SIG-M5 treated with dmso at 0.1 percent for 504 hours (cell line): Measurements from ENCODE around the gene CALHM3.

Source experiments
- DNase-seq: peaks from one replicate; lab custom pipeline; 2025; ENCODE audit not compliant: unreplicated experiment; lab: John Stamatoyannopoulos, UW

The CALHM3 gene

GRCh38 chr10:103451091-103451813 lies 27.8 kb downstream of the CALHM3 start:
- DNase-seq = peak; percentile 13

- no peak for DNase-seq
Observed at GRCh38 chr10:103450201-103450695, 28.8 kb downstream of the CALHM3 start.

GRCh38 chr10:103449208-103450144 lies 29.6 kb downstream of the CALHM3 start:
- no peak for DNase-seq

GRCh38 chr10:103448746-103449145 lies 30.3 kb downstream of the CALHM3 start:
- no peak for DNase-seq

GRCh38 chr10:103447187-103447586 lies 31.9 kb downstream of the CALHM3 start:
- DNase-seq = no peak

- DNase-seq = no peak
Observed at GRCh38 chr10:103445767-103446567, 33.1 kb downstream of the CALHM3 start.

GRCh38 chr10:103445366-103445765 lies 33.7 kb downstream of the CALHM3 start:
- no peak for DNase-seq

GRCh38 chr10:103444478-103444877 lies 34.6 kb downstream of the CALHM3 start:
- no peak for DNase-seq

GRCh38 chr10:103443475-103444185 lies 35.4 kb downstream of the CALHM3 start:
- no peak for DNase-seq

GRCh38 chr10:103442031-103442461 lies 37.0 kb downstream of the CALHM3 start:
- no peak for DNase-seq

GRCh38 chr10:103441611-103442010 lies 37.4 kb downstream of the CALHM3 start:
- DNase-seq = no peak

GRCh38 chr10:103441206-103441605 lies 37.8 kb downstream of the CALHM3 start:
- no peak for DNase-seq

- no peak for DNase-seq
Observed at GRCh38 chr10:103440416-103440815, 38.6 kb downstream of the CALHM3 start.

- DNase-seq = no peak
Observed at GRCh38 chr10:103439776-103440175, 39.3 kb downstream of the CALHM3 start.

GRCh38 chr10:103433858-103434257 lies 45.2 kb downstream of the CALHM3 start:
- no peak for DNase-seq

- no peak for DNase-seq
Observed at GRCh38 chr10:103431902-103432301, 47.1 kb downstream of the CALHM3 start.

- no peak for DNase-seq
Observed at GRCh38 chr10:103429647-103430046, 49.4 kb downstream of the CALHM3 start.

- no peak for DNase-seq
Observed at GRCh38 chr10:103428989-103429643, 49.9 kb downstream of the CALHM3 start.

GRCh38 chr10:103427866-103428265 lies 51.2 kb downstream of the CALHM3 start:
- no peak for DNase-seq

GRCh38 chr10:103423748-103424147 lies 55.3 kb downstream of the CALHM3 start:
- DNase-seq = no peak
